Mesenchymal stem cell (in vitro differentiated cells and primary cell): Measurements from ENCODE around the gene FDX1.

Experiments
- DNase-seq: peaks from one replicate; pipeline ENCODE4 v3.0.0-alpha.2; 2013
- H2AFZ ChIP-seq: one replicate; pipeline ENCODE4 v1.6.1; 2013; ENCODE audit warnings: low read depth, mild to moderate bottlenecking, control low read depth, inconsistent platforms, low read length, moderate library complexity
- H2AK5ac ChIP-seq: 2 replicates; pipeline ENCODE4 v1.6.1; 2013; ENCODE audit warnings: low read length, moderate library complexity, mild to moderate bottlenecking, inconsistent platforms; ENCODE audit not compliant: severe bottlenecking
- H2BK120ac ChIP-seq: one replicate; pipeline ENCODE4 v1.6.1; 2013; ENCODE audit warnings: low read depth, mild to moderate bottlenecking, inconsistent platforms, low read length, moderate library complexity
- H2BK12ac ChIP-seq, 2 experiments: one replicate each; pipeline ENCODE4 v1.6.1; 2013; ENCODE audit warnings: inconsistent platforms in 2 of 2, low read length in 2 of 2, mild to moderate bottlenecking in 2 of 2, moderate library complexity in 2 of 2, control low read depth in 1 of 2
- H2BK15ac ChIP-seq: one replicate; pipeline ENCODE4 v1.6.1; 2013; ENCODE audit warnings: mild to moderate bottlenecking, low read depth, inconsistent platforms; ENCODE audit not compliant: poor library complexity, severe bottlenecking
- H2BK5ac ChIP-seq: 2 replicates; pipeline ENCODE4 v1.6.1; 2013; ENCODE audit warnings: low read depth, mild to moderate bottlenecking, low read length, control low read depth, inconsistent platforms; ENCODE audit not compliant: poor library complexity, severe bottlenecking
- H3K14ac ChIP-seq, 2 experiments: one replicate each; pipeline ENCODE4 v1.6.1; 2013; ENCODE audit warnings: inconsistent platforms in 2 of 2, low read length in 2 of 2, control low read depth in 1 of 2, mild to moderate bottlenecking in 1 of 2, moderate library complexity in 1 of 2
- H3K18ac ChIP-seq, 2 experiments: one replicate each; pipeline ENCODE4 v1.6.1; 2013; ENCODE audit warnings: inconsistent platforms in 2 of 2, low read length in 2 of 2, control low read depth in 1 of 2, low read depth in 1 of 2, mild to moderate bottlenecking in 1 of 2
- H3K23ac ChIP-seq, 2 experiments: one replicate each; pipeline ENCODE4 v1.6.1; 2013; ENCODE audit warnings: inconsistent platforms in 2 of 2, low read length in 2 of 2, mild to moderate bottlenecking in 2 of 2, moderate library complexity in 2 of 2, control low read depth in 1 of 2
- H3K27ac ChIP-seq: 2 replicates; pipeline ENCODE4 v1.5.1; 2013; ENCODE audit warnings: mild to moderate bottlenecking, moderate library complexity, low read length, control low read depth, inconsistent platforms; ENCODE audit not compliant: poor library complexity, severe bottlenecking
- H3K27me3 ChIP-seq, 2 experiments: 2 replicates each; pipeline versions ENCODE4 v1.6.1 to v1.7.0; 2013; ENCODE audit warnings: low read length in 2 of 2, mild to moderate bottlenecking in 2 of 2, moderate library complexity in 2 of 2, control low read depth in 1 of 2, inconsistent platforms in 1 of 2; ENCODE audit not compliant: control insufficient read depth in 1 of 2, insufficient read depth in 1 of 2
- H3K36me3 ChIP-seq, 2 experiments: 2 replicates each; pipeline versions ENCODE4 v1.6.1 to v1.7.0; 2013; ENCODE audit warnings: low read length in 2 of 2, control low read depth in 1 of 2, inconsistent platforms in 1 of 2, low read depth in 1 of 2, mild to moderate bottlenecking in 1 of 2; ENCODE audit not compliant: insufficient read depth in 2 of 2, control insufficient read depth in 1 of 2
- H3K4ac ChIP-seq, 2 experiments: one replicate each; pipeline ENCODE4 v1.6.1; 2013; ENCODE audit warnings: inconsistent platforms in 2 of 2, low read length in 2 of 2, mild to moderate bottlenecking in 2 of 2, moderate library complexity in 2 of 2, control low read depth in 1 of 2, low read depth in 1 of 2
- H3K4me1 ChIP-seq: 2 replicates; pipeline ENCODE4 v1.6.1; 2013; ENCODE audit warnings: low read depth, low read length, control low read depth; ENCODE audit not compliant: control insufficient read depth, insufficient read depth
- H3K4me2 ChIP-seq: 2 replicates; pipeline ENCODE4 v1.6.1; 2013; ENCODE audit warnings: low read length, mild to moderate bottlenecking, inconsistent platforms; ENCODE audit not compliant: poor library complexity, severe bottlenecking
- H3K4me3 ChIP-seq, 2 experiments: 2 replicates each; pipeline versions ENCODE4 v1.5.1 to v1.7.0; 2013; ENCODE audit warnings: low read length in 2 of 2, mild to moderate bottlenecking in 2 of 2, control low read depth in 1 of 2, low read depth in 1 of 2; ENCODE audit not compliant: insufficient read depth in 1 of 2
- H3K79me1 ChIP-seq: replicated peaks from 2 replicates; pipeline ENCODE4 v1.6.1; 2013; ENCODE audit warnings: mild to moderate bottlenecking, control low read depth, low read length, inconsistent platforms; ENCODE audit not compliant: poor library complexity, severe bottlenecking
- H3K9ac ChIP-seq: 2 replicates; pipeline ENCODE4 v1.7.0; 2013; ENCODE audit warnings: mild to moderate bottlenecking, low read length, moderate library complexity
- H3K9me3 ChIP-seq: 2 replicates; pipeline ENCODE4 v1.7.0; 2013; ENCODE audit warnings: mild to moderate bottlenecking, low read length; ENCODE audit not compliant: control insufficient read depth
- H4K8ac ChIP-seq: one replicate; pipeline ENCODE4 v1.6.1; 2013; ENCODE audit warnings: inconsistent platforms, mild to moderate bottlenecking, low read length, moderate library complexity
- H4K91ac ChIP-seq: one replicate; pipeline ENCODE4 v1.6.1; 2013; ENCODE audit warnings: mild to moderate bottlenecking, low read length, inconsistent platforms
- WGBS: methylation state at CpG from one replicate; pipeline ENCODE4 v1.1.7; 2013; ENCODE audit warnings: mixed read lengths; 5-methylcytosine and 5-hydroxymethylcytosine counted together

Gene FDX1

DNA sequence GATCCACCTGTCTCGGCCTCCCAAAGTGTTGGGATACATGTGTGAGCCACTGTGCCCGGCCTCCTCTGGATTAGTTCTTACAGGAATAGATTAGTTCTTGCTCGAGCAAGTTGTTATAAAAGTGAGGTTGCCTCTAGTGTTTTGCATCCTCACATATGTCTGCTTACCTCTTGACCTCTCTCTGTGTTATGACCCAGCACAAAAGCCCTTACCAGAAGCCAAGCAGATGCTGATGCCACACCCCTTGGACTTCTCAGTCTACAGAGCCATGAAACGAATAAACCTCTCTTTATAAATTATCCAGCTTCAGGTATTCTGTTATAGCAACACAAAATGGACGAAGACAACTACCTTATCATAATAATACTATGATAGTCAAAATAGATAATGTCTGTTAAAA is 22.4 kb upstream of the FDX1 start:
- H3K9ac ChIP-seq, result no peak overlapping the region
- no peak overlapping the region for H2BK5ac ChIP-seq
- H4K91ac ChIP-seq, result no peak overlapping the region
- no peak overlapping the region for H3K23ac ChIP-seq
- H3K27me3 ChIP-seq, result no peaks in the 10 kb centered on the region
- H3K4ac ChIP-seq, result no peak overlapping the region
- no peak for DNase-seq
- H3K4me1 ChIP-seq, result no peaks in the 10 kb centered on the region
- H3K79me1 ChIP-seq, result no peaks in the 10 kb centered on the region
- H3K27ac ChIP-seq, result no peak overlapping the region
- no peak overlapping the region for H2BK12ac ChIP-seq
- H3K9me3 ChIP-seq, result no peaks in the 10 kb centered on the region
- H2BK15ac ChIP-seq, result no peak overlapping the region
- H3K4me2 ChIP-seq, result no peak overlapping the region
- WGBS, result 87% methylated on average over 2 of the region's 5 CpGs
- H3K36me3 ChIP-seq, result no peaks in the 10 kb centered on the region
- H3K18ac ChIP-seq, result no peak overlapping the region
- no peak overlapping the region for H3K14ac ChIP-seq
- H3K4me3 ChIP-seq, result no peak overlapping the region
- no peak overlapping the region for H4K8ac ChIP-seq
- no peak overlapping the region for H2BK120ac ChIP-seq
- H2AK5ac ChIP-seq, result no peak overlapping the region
- no peak overlapping the region for H2AFZ ChIP-seq

DNA sequence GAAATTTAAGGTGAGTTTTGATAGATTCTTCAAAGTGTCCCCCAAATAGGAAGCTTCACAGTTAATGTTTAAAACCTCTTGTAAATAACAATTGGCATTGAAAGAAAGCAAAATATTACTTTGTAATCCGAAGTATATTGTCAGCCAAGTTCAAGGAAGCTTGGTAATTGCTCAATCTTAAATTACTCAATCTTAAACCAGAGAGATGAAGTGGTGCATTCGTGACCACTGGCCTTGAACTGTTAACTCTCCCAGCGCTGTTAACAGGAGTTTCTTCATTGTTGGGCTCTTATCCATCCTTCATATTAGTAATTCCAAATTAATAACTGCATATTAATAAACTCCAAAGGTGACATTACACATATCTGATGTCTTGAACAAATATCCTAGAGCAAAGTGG is 20.6 kb upstream of the FDX1 start:
- Histone ChIP-seq H3K23ac (no peak overlapping the region), H3K9me3 (no peaks in the 10 kb centered on the region), H3K9ac (peak overlapping the region; percentile 23), H3K4me2 (no peak overlapping the region), H2AK5ac (no peak overlapping the region), H3K27me3 (no peaks in the 10 kb centered on the region), H2BK12ac (no peak overlapping the region), H3K4me1 (no peaks in the 10 kb centered on the region), H3K36me3 (no peaks in the 10 kb centered on the region), H3K27ac (no peak overlapping the region), H3K4ac (no peak overlapping the region), H3K79me1 (no peaks in the 10 kb centered on the region), H4K8ac (no peak overlapping the region), H2BK15ac (no peak overlapping the region), H3K14ac (no peak overlapping the region), H4K91ac (no peak overlapping the region), H2BK5ac (no peak overlapping the region), H3K18ac (no peak overlapping the region), H3K4me3 (no peak overlapping the region), H2BK120ac (no peak overlapping the region), H2AFZ (no peak overlapping the region)
- WGBS, result 74% methylated on average over 3 of the region's 3 CpGs
- DNase-seq, result peak; percentile 44

DNA sequence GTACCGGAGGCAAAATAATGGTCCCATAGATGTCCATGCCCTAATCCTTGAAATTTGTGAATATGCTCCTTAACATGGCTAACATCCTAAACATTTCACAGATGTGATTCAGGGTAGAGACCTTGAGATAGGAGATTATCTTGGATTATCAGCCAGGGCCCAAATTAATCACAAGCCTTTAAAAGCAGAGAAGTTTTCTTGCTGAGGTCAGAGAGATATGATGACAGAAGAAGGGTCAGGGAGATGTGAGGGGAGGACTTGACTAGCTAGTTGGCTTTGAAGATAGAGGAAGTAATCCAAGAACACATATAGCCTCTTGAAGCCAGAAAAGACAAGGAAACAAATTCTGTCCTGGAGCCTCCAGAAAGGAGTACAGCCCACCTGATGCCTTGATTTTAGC is 19.1 kb upstream of the FDX1 start:
- Histone ChIP-seq H2AFZ (no peak overlapping the region), H2BK12ac (no peak overlapping the region), H3K27me3 (no peaks in the 10 kb centered on the region), H3K9ac (no peak overlapping the region), H3K36me3 (no peaks in the 10 kb centered on the region), H3K27ac (no peak overlapping the region), H2BK5ac (no peak overlapping the region), H4K8ac (no peak overlapping the region), H4K91ac (no peak overlapping the region), H3K4me1 (no peaks in the 10 kb centered on the region), H3K4ac (no peak overlapping the region), H3K23ac (no peak overlapping the region), H3K4me2 (no peak overlapping the region), H2BK120ac (no peak overlapping the region), H2AK5ac (no peak overlapping the region), H3K18ac (no peak overlapping the region), H2BK15ac (no peak overlapping the region), H3K79me1 (no peaks in the 10 kb centered on the region), H3K4me3 (no peak overlapping the region), H3K9me3 (no peaks in the 10 kb centered on the region), H3K14ac (no peak overlapping the region)
- WGBS, result 80% methylated on average over 1 of the region's 1 CpG
- no peak for DNase-seq

GRCh38 chr11:110415081-110415480 is 14.7 kb upstream of the FDX1 start:
- no peaks in the 10 kb centered on the region for H3K27me3 ChIP-seq
- no peak overlapping the region for H3K14ac ChIP-seq
- H4K8ac ChIP-seq, result no peak overlapping the region
- no peak for DNase-seq
- WGBS, result no CpG with 5 or more reads among the region's 2 CpGs
- H3K4me1 ChIP-seq, result no peaks in the 10 kb centered on the region
- H3K9ac ChIP-seq, result no peak overlapping the region
- H3K4ac ChIP-seq, result no peak overlapping the region
- no peak overlapping the region for H3K4me3 ChIP-seq
- H2BK120ac ChIP-seq, result no peak overlapping the region
- no peak overlapping the region for H4K91ac ChIP-seq
- H2BK15ac ChIP-seq, result no peak overlapping the region
- no peak overlapping the region for H3K18ac ChIP-seq
- H3K9me3 ChIP-seq, result no peaks in the 10 kb centered on the region
- no peak overlapping the region for H3K27ac ChIP-seq
- no peaks in the 10 kb centered on the region for H3K79me1 ChIP-seq
- H2AFZ ChIP-seq, result no peak overlapping the region
- no peak overlapping the region for H3K4me2 ChIP-seq
- no peak overlapping the region for H3K23ac ChIP-seq
- H2AK5ac ChIP-seq, result no peak overlapping the region
- no peaks in the 10 kb centered on the region for H3K36me3 ChIP-seq
- no peak overlapping the region for H2BK12ac ChIP-seq
- no peak overlapping the region for H2BK5ac ChIP-seq
